Keratinocyte (primary cell): ENCODE data around the gene CGGBP1. TPM values are rescaled to one million over a fixed set of nuclear protein-coding genes. Genes with fewer than 3 reads are reported as not detected.

Experiments
- DNase-seq: peaks from one replicate; pipeline ENCODE4 v3.0.0-alpha.2; 2011; ENCODE audit warnings: low read depth, missing footprints, low spot score
- FAIRE-seq: peaks from 2 replicates; lab custom pipeline; 2011; peaks lifted over from hg19 to GRCh38; lab: Jason Lieb, UNC
- H2AFZ ChIP-seq: 2 replicates; pipeline ENCODE4 v1.6.0; 2012; ENCODE audit warnings: low read length, control low read depth, inconsistent platforms; ENCODE audit not compliant: control insufficient read depth
- H3K27ac ChIP-seq: 2 replicates; pipeline ENCODE4 v1.5.1; 2011; ENCODE audit warnings: low read length; ENCODE audit not compliant: control insufficient read depth, insufficient read depth
- H3K27me3 ChIP-seq: 3 replicates; pipeline ENCODE4 v1.6.0; 2011; ENCODE audit warnings: low read length; ENCODE audit not compliant: control insufficient read depth, insufficient read depth; ENCODE audit errors: extremely low read depth
- H3K36me3 ChIP-seq, 2 experiments: 2 replicates in 1 of 2; 3 replicates in 1 of 2; pipeline ENCODE4 v1.5.1; 2011; ENCODE audit warnings: low read length in 2 of 2, mild to moderate bottlenecking in 1 of 2; ENCODE audit not compliant: control insufficient read depth in 2 of 2, insufficient read depth in 2 of 2; ENCODE audit errors: extremely low read depth in 1 of 2
- H3K4me1 ChIP-seq: 3 replicates; pipeline ENCODE4 v1.5.1; 2011; ENCODE audit warnings: low read length; ENCODE audit not compliant: control insufficient read depth, insufficient read depth; ENCODE audit errors: extremely low read depth
- H3K4me2 ChIP-seq: 3 replicates; pipeline ENCODE4 v1.6.0; 2011; ENCODE audit warnings: low read depth, low read length; ENCODE audit not compliant: control insufficient read depth, insufficient read depth; ENCODE audit errors: extremely low read depth
- H3K4me3 ChIP-seq, 3 experiments: fragments of 200-600 bp in 1 of 3; sonication (generic) in 1 of 3; 2 replicates in 2 of 3; 3 replicates in 1 of 3; pipeline ENCODE4 v1.5.1; 2011 to 2016; ENCODE audit warnings: low read length in 3 of 3, mild to moderate bottlenecking in 3 of 3, control low read depth in 2 of 3, inconsistent platforms in 1 of 3, low read depth in 1 of 3, mixed read lengths in 1 of 3, mixed run types in 1 of 3, moderate library complexity in 1 of 3; ENCODE audit not compliant: control insufficient read depth in 2 of 3, insufficient read depth in 2 of 3; ENCODE audit errors: extremely low read depth in 1 of 3
- H3K79me2 ChIP-seq: 2 replicates; pipeline ENCODE4 v1.6.0; 2012; ENCODE audit warnings: low read length; ENCODE audit not compliant: control insufficient read depth, insufficient read depth
- H3K9ac ChIP-seq: 3 replicates; pipeline ENCODE4 v1.6.0; 2011; ENCODE audit warnings: low read length; ENCODE audit not compliant: control insufficient read depth, insufficient read depth; ENCODE audit errors: extremely low read depth
- H3K9me1 ChIP-seq: 3 replicates; pipeline ENCODE4 v1.6.0; 2011; ENCODE audit warnings: low read length; ENCODE audit not compliant: control insufficient read depth, insufficient read depth; ENCODE audit errors: extremely low read depth
- H3K9me3 ChIP-seq: 2 replicates; pipeline ENCODE4 v1.5.1; 2012; ENCODE audit warnings: low read depth, low read length; ENCODE audit not compliant: control insufficient read depth
- H4K20me1 ChIP-seq: 3 replicates; pipeline ENCODE4 v1.6.0; 2011; ENCODE audit warnings: low read length; ENCODE audit not compliant: control insufficient read depth, insufficient read depth; ENCODE audit errors: extremely low read depth
- EZH2 ChIP-seq: IDR thresholded peaks from one replicate; pipeline ENCODE4 v1.6.1; 2012; ENCODE audit warnings: inconsistent platforms, mild to moderate bottlenecking, low read length, moderate library complexity
- dilution Hi-C: fragments of 300-500 bp; cut with MboI; formaldehyde crosslinking; loops from one replicate; pipeline ENCODE4 v1.7.0; 2020; ENCODE audit warnings: low sequenced_read_pairs; ENCODE audit not compliant: extremely low pct_ligation_motif_present
- polyA plus RNA-seq, 5 experiments: library from polyadenylated mRNA; depleted of rRNA in 3 of 5; stranded (reverse) in 3 of 5; stranded (forward) in 1 of 5; unstranded in 1 of 5; fragments of >200 nt; gene quantifications; 1 replicate in 1 of 5; 2 replicates in 3 of 5; 3 replicates in 1 of 5; pipeline versions ENCODE4 v1.2.1 to v1.2.3, GENCODE V29; 2011 to 2012; ENCODE audit warnings: missing spikeins in 2 of 5, low read depth in 1 of 5, low replicate concordance in 1 of 5
- TF ChIP-seq, protein P1 (sequence below), 3 experiments: IDR thresholded peaks in 1 of 3; conservative IDR thresholded peaks in 1 of 3; optimal IDR thresholded peaks in 1 of 3; 2 replicates in 2 of 3; 3 replicates in 1 of 3; pipeline versions ENCODE3 to v1.5.1; 2011; ENCODE audit warnings: low read length in 3 of 3, mild to moderate bottlenecking in 3 of 3, moderate library complexity in 2 of 3, control low read depth in 1 of 3, inconsistent platforms in 1 of 3; ENCODE audit not compliant: insufficient read depth in 2 of 3; ENCODE audit errors: extremely low read depth in 1 of 3

Gene CGGBP1
- polyA plus RNA-seq, 1 donor (not counting 4 experiments of a cell fraction or from before 2014, with no cell fraction given): 43.3 TPM

DNA sequence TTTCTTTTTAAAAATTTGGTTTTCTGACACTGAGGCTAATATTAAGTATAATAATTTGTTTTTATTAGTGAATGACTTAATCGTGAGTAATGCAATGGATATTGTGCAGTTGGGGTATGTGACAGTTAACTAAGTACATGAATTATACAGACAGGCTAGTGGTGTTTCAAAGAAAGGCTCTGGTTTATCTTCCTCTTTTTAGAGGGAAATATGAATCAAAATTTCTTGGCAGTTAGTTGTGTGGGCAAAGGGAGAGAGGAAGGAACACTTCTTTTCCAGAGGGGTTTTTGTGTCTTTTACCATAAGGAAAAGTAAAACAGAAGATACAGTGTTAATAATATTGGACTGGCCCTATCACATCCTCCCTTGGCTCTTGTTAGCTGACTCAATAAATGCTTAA, 2.9 kb upstream of the CGGBP1 start:
- no peak overlapping the region for H3K27ac ChIP-seq
- TF ChIP-seq, protein P1, sequence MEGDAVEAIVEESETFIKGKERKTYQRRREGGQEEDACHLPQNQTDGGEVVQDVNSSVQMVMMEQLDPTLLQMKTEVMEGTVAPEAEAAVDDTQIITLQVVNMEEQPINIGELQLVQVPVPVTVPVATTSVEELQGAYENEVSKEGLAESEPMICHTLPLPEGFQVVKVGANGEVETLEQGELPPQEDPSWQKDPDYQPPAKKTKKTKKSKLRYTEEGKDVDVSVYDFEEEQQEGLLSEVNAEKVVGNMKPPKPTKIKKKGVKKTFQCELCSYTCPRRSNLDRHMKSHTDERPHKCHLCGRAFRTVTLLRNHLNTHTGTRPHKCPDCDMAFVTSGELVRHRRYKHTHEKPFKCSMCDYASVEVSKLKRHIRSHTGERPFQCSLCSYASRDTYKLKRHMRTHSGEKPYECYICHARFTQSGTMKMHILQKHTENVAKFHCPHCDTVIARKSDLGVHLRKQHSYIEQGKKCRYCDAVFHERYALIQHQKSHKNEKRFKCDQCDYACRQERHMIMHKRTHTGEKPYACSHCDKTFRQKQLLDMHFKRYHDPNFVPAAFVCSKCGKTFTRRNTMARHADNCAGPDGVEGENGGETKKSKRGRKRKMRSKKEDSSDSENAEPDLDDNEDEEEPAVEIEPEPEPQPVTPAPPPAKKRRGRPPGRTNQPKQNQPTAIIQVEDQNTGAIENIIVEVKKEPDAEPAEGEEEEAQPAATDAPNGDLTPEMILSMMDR (optimal IDR thresholded peaks at IDR 0.05 in 1 of 3, IDR thresholded peaks at IDR 0.05 in 1 of 3, conservative IDR thresholded peaks at IDR 0.05 in 1 of 3; ENCODE audit: extremely low read depth in 1 of 3, insufficient read depth in 2 of 3, low read length in 3 of 3): no peak
- no peak for TF ChIP-seq EZH2
- no peaks in the 10 kb centered on the region for H3K36me3 ChIP-seq
- dilution Hi-C loops: no loop called here
- H3K27me3 ChIP-seq: no peaks in the 10 kb centered on the region
- H3K9me3 ChIP-seq: no peaks in the 10 kb centered on the region
- H4K20me1 ChIP-seq: peaks cover 2% of the 10 kb centered on the region
- H3K79me2 ChIP-seq: peaks cover 89% of the 10 kb centered on the region
- no peak overlapping the region for H3K9ac ChIP-seq
- peak overlapping the region in 2 of 3 experiments; percentile 5 to 90 for H3K4me3 ChIP-seq
- FAIRE-seq (no peak), DNase-seq (no peak)
- H2AFZ ChIP-seq: no peak overlapping the region
- no peaks in the 10 kb centered on the region for H3K9me1 ChIP-seq
- peaks cover 25% of the 10 kb centered on the region for H3K4me1 ChIP-seq
- peak overlapping the region; percentile 96 for H3K4me2 ChIP-seq

- Histone ChIP-seq H3K9me3 (no peaks in the 10 kb centered on the region), H3K27me3 (no peaks in the 10 kb centered on the region), H3K9ac (peak overlapping the region; percentile 92), H3K4me1 (peaks cover 25% of the 10 kb centered on the region), H4K20me1 (peaks cover 6% of the 10 kb centered on the region), H3K9me1 (no peaks in the 10 kb centered on the region), H3K4me2 (peak overlapping the region; percentile 96), H2AFZ (peak overlapping the region; percentile 86), H3K79me2 (peaks cover 81% of the 10 kb centered on the region), H3K27ac (peak overlapping the region; percentile 80), H3K36me3 (peaks cover 4 to 6% of the 10 kb centered on the region in 2 experiments), H3K4me3 (peak overlapping the region; percentile 85 to 94 (median 90))
- no peak for TF ChIP-seq EZH2
- TF ChIP-seq, protein P1 (optimal IDR thresholded peaks at IDR 0.05 in 1 of 3, IDR thresholded peaks at IDR 0.05 in 1 of 3, conservative IDR thresholded peaks at IDR 0.05 in 1 of 3; ENCODE audit: extremely low read depth in 1 of 3, insufficient read depth in 2 of 3, low read length in 3 of 3): no peak
- dilution Hi-C loops: no loop called here
- FAIRE-seq (peak; percentile 20), DNase-seq (no peak)
Measured at GRCh38 chr3:88059380-88060170, 770 bp upstream of the CGGBP1 start.
